ENCODE measurements around the gene KDM7A. TPM values are rescaled to one million over a fixed set of nuclear protein-coding genes. Genes with fewer than 3 reads are reported as not detected.

Gene KDM7A
- total and polyA plus RNA-seq, 2 of the 8 experiments (the other 6 are each of a cell fraction or from before 2014, with no cell fraction given) = 2.2 to 12.5 TPM

DNA sequence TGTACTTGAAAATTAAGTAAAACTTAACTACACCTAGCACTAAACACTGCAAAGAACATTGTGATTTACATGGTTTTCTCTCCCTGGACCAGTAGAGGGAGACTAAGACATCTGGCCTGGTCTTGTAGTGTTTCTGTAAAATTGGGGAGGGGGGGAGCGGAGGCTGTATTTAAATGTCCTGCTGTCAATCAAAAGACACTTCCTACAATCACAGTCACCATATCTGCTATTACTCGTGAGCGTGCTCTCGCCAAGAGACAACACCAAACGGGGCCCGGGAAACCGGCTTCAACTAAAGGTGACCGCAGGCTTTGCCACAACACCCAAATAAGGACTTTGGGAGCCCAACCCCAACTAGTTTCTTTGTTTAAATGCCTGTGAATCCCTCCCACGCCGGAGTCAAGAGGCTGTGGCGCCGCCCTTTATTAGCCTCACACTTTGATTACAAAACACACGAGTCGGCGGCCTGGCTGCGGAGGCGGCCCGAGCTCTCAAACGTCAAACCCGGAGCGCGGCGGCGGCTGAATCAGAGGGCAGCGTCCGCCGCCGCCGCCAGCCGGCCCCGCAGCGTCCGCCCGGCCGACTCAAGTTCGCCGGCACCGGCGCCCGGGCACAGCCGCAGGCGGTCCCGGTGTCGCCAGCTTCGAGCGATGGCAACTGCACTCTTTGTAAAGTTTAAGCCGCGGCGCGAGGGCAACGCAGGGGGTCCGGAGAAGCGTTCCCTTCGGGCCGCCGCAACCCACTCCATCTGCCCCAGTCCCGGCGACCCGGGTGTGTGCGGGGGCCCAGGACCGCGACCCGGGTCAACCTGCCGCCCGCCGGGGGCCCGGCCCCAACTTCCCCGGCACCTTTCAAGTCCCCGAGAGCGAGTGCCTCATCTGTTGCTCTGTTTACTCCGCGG, 1.3 kb downstream of the KDM7A start (continued):
- TF ChIP-seq, protein P1, sequence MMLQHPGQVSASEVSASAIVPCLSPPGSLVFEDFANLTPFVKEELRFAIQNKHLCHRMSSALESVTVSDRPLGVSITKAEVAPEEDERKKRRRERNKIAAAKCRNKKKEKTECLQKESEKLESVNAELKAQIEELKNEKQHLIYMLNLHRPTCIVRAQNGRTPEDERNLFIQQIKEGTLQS (IDR thresholded peaks at IDR 0.05; ENCODE audit: insufficient read depth, low read depth, low read length) = no peak
- TF ChIP-seq KDM1A (IDR thresholded peaks at IDR 0.05; ENCODE audit: borderline replicate concordance, low read length) (no peak), SIN3A (conservative IDR thresholded peaks at IDR 0.05 in 1 of 2, IDR thresholded peaks at IDR 0.05 in 1 of 2; ENCODE audit: low read depth in 1 of 2, low read length in 2 of 2) (peak in 1 of 2 experiments; percentile 25; a peak in 1 of 4 replicates), NANOG (IDR thresholded peaks at IDR 0.05; ENCODE audit: insufficient read depth, low read depth, low read length, poor library complexity, severe bottlenecking) (no peak), KDM4A (IDR thresholded peaks at IDR 0.05; ENCODE audit: low read depth, low read length, severe bottlenecking) (peak; percentile 85), JUND (IDR thresholded peaks at IDR 0.05; ENCODE audit: low read length) (no peak), SRF (IDR thresholded peaks at IDR 0.05; ENCODE audit: low read depth, low read length) (0 out of 2 replicates have a peak, but pooled peaks have one; percentile 29), SAP30 (IDR thresholded peaks at IDR 0.05; ENCODE audit: insufficient read depth, insufficient replicate concordance, low read length) (peak; percentile 39), ASH2L (IDR thresholded peaks at IDR 0.05; ENCODE audit: low read length) (peak; percentile 69), SUZ12 (IDR thresholded peaks at IDR 0.05; ENCODE audit: low read length) (no peak), CHD1 (IDR thresholded peaks at IDR 0.05; ENCODE audit: low read depth, low read length) (no peak), RAD21 (IDR thresholded peaks at IDR 0.05 in 1 of 2, conservative IDR thresholded peaks at IDR 0.05 in 1 of 2; ENCODE audit: low read depth in 2 of 2, low read length in 2 of 2) (peak; percentile 78 to 80)
- TF ChIP-seq, protein P2, sequence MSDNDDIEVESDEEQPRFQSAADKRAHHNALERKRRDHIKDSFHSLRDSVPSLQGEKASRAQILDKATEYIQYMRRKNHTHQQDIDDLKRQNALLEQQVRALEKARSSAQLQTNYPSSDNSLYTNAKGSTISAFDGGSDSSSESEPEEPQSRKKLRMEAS (IDR thresholded peaks at IDR 0.05) = 0 out of 2 replicates have a peak, but pooled peaks have one; percentile 29
